ENCODE data around the gene TEX35. TPM values are rescaled to one million over a fixed set of nuclear protein-coding genes. Genes with fewer than 3 reads are reported as not detected.

The TEX35 gene
- total and polyA plus RNA-seq, 10 of the 15 experiments (the other 5 are each of a cell fraction or from before 2014, with no cell fraction given) = not detected

DNA sequence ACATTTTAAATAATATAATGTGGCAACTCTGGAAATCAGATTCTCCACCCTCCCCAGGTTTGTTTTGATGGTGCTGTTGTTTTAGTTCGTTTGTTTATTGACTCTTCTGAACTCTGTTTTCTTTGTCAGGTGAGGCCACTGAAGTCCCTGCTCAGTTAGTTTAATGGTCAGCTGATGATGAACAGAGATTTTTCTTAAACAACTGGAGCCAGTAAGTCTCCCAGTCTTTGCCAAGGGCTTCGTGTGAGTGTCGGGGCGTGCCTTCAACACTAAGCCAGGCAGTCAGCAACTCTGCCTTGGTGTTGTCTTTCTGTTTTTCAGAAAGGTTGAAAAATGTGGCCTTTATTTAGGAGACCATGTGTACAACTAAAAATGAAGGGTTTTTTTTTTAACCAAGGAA is 58.9 kb downstream of the TEX35 start:
- H4K20me1 ChIP-seq (ENCODE audit: control insufficient read depth, insufficient read depth) = no peaks in the 10 kb centered on the region
- RAD21 ChIA-PET (ENCODE audit: unreplicated experiment) = interaction anchor here (1.6 kb wide), 1 partner anchor 34 kb away, joined by 7 read pairs; no protein-coding TSS in a partner anchor
- H3K4me3 ChIP-seq = no peak overlapping the region
- intact Hi-C loops (cut with micrococcal nuclease; ENCODE audit: unreplicated experiment) = no loop called here
- no peak overlapping the region for H3K4me2 ChIP-seq (ENCODE audit: control insufficient read depth, insufficient read depth)
- no peaks in the 10 kb centered on the region for H3K79me2 ChIP-seq (ENCODE audit: control insufficient read depth, insufficient read depth, low read length)
- no peak overlapping the region for H2AFZ ChIP-seq (ENCODE audit: control insufficient read depth, low read depth, low read length)
- no peak overlapping the region for H3K9ac ChIP-seq (ENCODE audit: control insufficient read depth, insufficient read depth, low read length)
- WGBS (ENCODE audit: insufficient coverage, insufficient replicate concordance, low lambda C conversion rate, missing lambda C conversion rate) = 90% methylated on average over 4 of the region's 4 CpGs
- H3K27me3 ChIP-seq (replicated peaks in 1 of 2; ENCODE audit: control insufficient read depth in 2 of 2, insufficient read depth in 2 of 2, low read length in 1 of 2) = no peaks in the 10 kb centered on the region
- H3K4me1 ChIP-seq (ENCODE audit: control insufficient read depth, insufficient read depth, low read length) = peaks cover 25% of the 10 kb centered on the region
- in situ Hi-C loops (cut with MboI) = no loop called here
- CTCF ChIA-PET = interaction anchor here (0.7 kb wide), 1 partner anchor 155 kb away, joined by 4 read pairs; no protein-coding TSS in a partner anchor
- ATAC-seq (no peak), DNase-seq (ENCODE audit: low read depth, low spot score) (no peak), FAIRE-seq (no peak)
- H3K9me3 ChIP-seq (replicated peaks; ENCODE audit: control insufficient read depth, insufficient read depth, low read length) = no peaks in the 10 kb centered on the region
- SMC1A ChIA-PET (ENCODE audit: uncharacterized antibody, unreplicated experiment) = interaction anchor here (1.1 to 2.0 kb wide), 4 partner anchors 29 to 57 kb away, joined by 3 to 5 read pairs (median 4); no protein-coding TSS in a partner anchor
- POLR2A ChIA-PET = no interaction called here
- no peaks in the 10 kb centered on the region for H3K36me3 ChIP-seq (ENCODE audit: control insufficient read depth in 2 of 2, insufficient read depth in 2 of 2, low read length in 1 of 2)
- H3K27ac ChIP-seq (ENCODE audit: control insufficient read depth, insufficient read depth) = no peak overlapping the region
- no TSS peak for BruUV-seq (replicated peaks)
- TF ChIP-seq ZBED1 (IDR thresholded peaks at IDR 0.05; ENCODE audit: borderline replicate concordance) (no peak), SMAD5 (IDR thresholded peaks at IDR 0.05; ENCODE audit: low read depth) (no peak), CHD2 (IDR thresholded peaks at IDR 0.05; ENCODE audit: borderline replicate concordance, low read depth, low read length) (no peak), NFYB (IDR thresholded peaks at IDR 0.05; ENCODE audit: insufficient read depth, low read depth, low read length) (no peak), FOXK2 (IDR thresholded peaks at IDR 0.05) (no peak), JUNB (IDR thresholded peaks at IDR 0.05) (no peak), SMARCA5 (IDR thresholded peaks at IDR 0.05) (no peak), POU2F2 (IDR thresholded peaks at IDR 0.05; ENCODE audit: borderline replicate concordance, low read depth, low read length) (no peak), HDAC2 (IDR thresholded peaks at IDR 0.05) (no peak)
- TF ChIP-seq, protein P1, sequence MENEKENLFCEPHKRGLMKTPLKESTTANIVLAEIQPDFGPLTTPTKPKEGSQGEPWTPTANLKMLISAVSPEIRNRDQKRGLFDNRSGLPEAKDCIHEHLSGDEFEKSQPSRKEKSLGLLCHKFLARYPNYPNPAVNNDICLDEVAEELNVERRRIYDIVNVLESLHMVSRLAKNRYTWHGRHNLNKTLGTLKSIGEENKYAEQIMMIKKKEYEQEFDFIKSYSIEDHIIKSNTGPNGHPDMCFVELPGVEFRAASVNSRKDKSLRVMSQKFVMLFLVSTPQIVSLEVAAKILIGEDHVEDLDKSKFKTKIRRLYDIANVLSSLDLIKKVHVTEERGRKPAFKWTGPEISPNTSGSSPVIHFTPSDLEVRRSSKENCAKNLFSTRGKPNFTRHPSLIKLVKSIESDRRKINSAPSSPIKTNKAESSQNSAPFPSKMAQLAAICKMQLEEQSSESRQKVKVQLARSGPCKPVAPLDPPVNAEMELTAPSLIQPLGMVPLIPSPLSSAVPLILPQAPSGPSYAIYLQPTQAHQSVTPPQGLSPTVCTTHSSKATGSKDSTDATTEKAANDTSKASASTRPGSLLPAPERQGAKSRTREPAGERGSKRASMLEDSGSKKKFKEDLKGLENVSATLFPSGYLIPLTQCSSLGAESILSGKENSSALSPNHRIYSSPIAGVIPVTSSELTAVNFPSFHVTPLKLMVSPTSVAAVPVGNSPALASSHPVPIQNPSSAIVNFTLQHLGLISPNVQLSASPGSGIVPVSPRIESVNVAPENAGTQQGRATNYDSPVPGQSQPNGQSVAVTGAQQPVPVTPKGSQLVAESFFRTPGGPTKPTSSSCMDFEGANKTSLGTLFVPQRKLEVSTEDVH (IDR thresholded peaks at IDR 0.05; ENCODE audit: low read depth, partially characterized antibody) = no peak
- TF ChIP-seq, protein P2, sequence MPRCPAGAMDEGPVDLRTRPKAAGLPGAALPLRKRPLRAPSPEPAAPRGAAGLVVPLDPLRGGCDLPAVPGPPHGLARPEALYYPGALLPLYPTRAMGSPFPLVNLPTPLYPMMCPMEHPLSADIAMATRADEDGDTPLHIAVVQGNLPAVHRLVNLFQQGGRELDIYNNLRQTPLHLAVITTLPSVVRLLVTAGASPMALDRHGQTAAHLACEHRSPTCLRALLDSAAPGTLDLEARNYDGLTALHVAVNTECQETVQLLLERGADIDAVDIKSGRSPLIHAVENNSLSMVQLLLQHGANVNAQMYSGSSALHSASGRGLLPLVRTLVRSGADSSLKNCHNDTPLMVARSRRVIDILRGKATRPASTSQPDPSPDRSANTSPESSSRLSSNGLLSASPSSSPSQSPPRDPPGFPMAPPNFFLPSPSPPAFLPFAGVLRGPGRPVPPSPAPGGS (IDR thresholded peaks at IDR 0.05; ENCODE audit: borderline replicate concordance, insufficient read depth, low read depth, low read length, poor library complexity, severe bottlenecking) = no peak
- TF ChIP-seq, protein P3, sequence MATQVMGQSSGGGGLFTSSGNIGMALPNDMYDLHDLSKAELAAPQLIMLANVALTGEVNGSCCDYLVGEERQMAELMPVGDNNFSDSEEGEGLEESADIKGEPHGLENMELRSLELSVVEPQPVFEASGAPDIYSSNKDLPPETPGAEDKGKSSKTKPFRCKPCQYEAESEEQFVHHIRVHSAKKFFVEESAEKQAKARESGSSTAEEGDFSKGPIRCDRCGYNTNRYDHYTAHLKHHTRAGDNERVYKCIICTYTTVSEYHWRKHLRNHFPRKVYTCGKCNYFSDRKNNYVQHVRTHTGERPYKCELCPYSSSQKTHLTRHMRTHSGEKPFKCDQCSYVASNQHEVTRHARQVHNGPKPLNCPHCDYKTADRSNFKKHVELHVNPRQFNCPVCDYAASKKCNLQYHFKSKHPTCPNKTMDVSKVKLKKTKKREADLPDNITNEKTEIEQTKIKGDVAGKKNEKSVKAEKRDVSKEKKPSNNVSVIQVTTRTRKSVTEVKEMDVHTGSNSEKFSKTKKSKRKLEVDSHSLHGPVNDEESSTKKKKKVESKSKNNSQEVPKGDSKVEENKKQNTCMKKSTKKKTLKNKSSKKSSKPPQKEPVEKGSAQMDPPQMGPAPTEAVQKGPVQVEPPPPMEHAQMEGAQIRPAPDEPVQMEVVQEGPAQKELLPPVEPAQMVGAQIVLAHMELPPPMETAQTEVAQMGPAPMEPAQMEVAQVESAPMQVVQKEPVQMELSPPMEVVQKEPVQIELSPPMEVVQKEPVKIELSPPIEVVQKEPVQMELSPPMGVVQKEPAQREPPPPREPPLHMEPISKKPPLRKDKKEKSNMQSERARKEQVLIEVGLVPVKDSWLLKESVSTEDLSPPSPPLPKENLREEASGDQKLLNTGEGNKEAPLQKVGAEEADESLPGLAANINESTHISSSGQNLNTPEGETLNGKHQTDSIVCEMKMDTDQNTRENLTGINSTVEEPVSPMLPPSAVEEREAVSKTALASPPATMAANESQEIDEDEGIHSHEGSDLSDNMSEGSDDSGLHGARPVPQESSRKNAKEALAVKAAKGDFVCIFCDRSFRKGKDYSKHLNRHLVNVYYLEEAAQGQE (IDR thresholded peaks at IDR 0.05; ENCODE audit: low read depth, low read length) = no peak
- TF ChIP-seq, protein P4, sequence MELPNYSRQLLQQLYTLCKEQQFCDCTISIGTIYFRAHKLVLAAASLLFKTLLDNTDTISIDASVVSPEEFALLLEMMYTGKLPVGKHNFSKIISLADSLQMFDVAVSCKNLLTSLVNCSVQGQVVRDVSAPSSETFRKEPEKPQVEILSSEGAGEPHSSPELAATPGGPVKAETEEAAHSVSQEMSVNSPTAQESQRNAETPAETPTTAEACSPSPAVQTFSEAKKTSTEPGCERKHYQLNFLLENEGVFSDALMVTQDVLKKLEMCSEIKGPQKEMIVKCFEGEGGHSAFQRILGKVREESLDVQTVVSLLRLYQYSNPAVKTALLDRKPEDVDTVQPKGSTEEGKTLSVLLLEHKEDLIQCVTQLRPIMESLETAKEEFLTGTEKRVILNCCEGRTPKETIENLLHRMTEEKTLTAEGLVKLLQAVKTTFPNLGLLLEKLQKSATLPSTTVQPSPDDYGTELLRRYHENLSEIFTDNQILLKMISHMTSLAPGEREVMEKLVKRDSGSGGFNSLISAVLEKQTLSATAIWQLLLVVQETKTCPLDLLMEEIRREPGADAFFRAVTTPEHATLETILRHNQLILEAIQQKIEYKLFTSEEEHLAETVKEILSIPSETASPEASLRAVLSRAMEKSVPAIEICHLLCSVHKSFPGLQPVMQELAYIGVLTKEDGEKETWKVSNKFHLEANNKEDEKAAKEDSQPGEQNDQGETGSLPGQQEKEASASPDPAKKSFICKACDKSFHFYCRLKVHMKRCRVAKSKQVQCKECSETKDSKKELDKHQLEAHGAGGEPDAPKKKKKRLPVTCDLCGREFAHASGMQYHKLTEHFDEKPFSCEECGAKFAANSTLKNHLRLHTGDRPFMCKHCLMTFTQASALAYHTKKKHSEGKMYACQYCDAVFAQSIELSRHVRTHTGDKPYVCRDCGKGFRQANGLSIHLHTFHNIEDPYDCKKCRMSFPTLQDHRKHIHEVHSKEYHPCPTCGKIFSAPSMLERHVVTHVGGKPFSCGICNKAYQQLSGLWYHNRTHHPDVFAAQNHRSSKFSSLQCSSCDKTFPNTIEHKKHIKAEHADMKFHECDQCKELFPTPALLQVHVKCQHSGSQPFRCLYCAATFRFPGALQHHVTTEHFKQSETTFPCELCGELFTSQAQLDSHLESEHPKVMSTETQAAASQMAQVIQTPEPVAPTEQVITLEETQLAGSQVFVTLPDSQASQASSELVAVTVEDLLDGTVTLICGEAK (IDR thresholded peaks at IDR 0.05; ENCODE audit: borderline replicate concordance) = no peak

Data from GM12878 (cell line).